HG02588 (cell line): ENCODE data around the gene UQCC3.
"Not testable (repeated sequence)": the region's sequence is repeated elsewhere in the genome, so short reads cannot be mapped to it uniquely, and the experiment has no call there.

Source experiments
- ATAC-seq: cut with Tn5 transposase; IDR thresholded peaks from one replicate; pipeline ENCODE4 v1.9.1; 2021; ENCODE audit warnings: mild to moderate bottlenecking, moderate library complexity; ENCODE audit not compliant: unreplicated experiment

UQCC3 gene

DNA sequence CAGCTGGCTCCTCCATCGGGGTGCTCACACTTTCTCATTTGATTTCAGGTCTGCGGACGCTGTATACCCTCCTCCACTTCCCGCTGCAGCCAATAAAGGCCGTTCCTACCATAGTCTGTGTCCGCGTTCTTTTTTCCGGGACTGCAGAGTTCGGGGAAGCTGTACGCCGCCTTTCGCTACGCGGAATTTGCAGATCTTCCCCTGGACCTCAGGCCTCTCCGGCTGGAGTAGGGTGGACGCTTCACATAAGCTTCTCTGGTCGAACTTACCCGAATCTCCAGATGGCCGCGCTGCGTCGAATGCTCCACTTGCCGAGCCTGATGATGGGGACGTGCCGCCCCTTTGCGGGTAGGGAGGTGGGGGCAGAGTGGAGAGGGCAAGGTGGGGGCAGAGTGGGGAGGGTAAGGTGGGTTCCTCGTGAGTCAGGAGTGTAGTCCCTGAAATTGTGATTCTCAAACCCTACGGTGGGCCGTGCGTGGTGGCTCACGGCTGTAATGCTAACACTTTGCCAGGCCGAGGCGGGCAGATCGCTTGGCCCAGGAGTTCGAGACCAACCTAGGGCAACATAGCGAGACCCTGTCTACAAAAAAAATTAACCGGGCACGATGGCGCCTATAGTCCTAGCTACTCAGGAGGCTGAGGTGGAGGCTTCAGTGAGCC, 5.7 kb upstream of the UQCC3 start:
- ATAC-seq = peak; percentile 18

DNA sequence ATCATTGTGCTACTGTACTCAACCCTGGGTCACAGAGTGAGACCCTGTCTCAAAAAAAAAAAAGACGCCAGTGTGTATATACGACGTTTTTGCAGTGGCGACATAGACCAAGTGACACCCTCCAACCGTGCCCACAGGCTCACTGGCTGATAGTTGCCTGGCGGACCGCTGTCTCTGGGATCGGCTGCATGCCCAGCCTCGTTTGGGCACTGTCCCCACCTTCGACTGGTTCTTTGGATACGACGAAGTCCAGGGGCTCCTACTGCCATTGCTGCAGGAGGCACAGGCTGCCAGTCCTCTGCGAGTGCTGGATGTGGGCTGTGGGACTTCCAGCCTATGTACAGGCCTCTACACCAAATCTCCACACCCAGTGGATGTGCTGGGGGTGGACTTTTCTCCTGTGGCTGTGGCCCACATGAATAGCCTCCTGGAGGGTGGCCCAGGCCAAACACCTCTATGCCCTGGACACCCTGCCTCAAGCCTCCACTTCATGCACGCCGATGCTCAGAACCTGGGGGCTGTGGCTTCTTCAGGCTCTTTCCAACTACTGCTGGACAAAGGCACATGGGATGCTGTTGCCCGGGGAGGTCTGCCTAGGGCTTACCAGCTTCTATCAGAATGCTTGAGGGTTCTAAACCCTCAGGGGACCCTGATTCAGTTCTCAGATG, 5.1 kb upstream of the UQCC3 start:
- no peak for ATAC-seq

- no peak for ATAC-seq
Measured at GRCh38 chr11:62667460-62667859, 4.0 kb upstream of the UQCC3 start.

GRCh38 chr11:62669420-62670161, 1.9 kb upstream of the UQCC3 start:
- no peak for ATAC-seq

DNA sequence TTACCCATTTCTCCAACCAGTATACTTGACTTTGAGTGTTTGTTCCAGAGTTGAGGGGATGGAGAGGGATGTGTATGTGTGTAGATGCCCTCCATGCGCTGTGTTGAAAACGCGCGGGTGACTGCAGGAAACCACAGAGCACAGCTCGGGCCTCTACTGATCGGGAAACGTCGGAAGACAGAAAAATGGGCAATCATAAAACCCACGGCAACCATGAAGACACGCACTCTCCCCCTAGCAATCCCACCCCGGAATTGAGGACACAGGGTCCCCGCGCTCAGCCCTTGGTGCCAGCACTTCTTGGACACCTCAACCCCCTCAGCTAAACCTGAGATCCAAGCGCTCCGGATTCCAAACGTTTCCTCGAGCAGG, 251 bp upstream of the UQCC3 start:
- peak; percentile 20 for ATAC-seq

DNA sequence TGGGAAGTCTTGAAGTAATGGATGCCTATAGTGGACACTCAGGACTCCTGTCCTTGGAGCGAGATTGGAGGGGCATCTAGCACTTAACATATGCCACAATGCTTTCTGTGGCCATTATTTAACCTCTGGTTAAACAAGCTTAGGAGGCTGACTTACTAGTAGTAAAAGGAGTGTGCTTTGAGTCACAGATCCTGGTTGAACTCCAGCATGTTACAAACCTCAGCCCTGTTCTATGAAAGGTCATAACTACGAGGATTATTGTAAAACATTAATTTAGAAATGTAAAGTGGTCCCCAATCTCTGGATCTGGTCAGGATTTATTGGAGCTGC, 1.7 kb downstream of the UQCC3 start:
- ATAC-seq = no peak

GRCh38 chr11:62675415-62675814, 3.9 kb downstream of the UQCC3 start:
- ATAC-seq = not testable (repeated sequence)

GRCh38 chr11:62676698-62677097, 5.2 kb downstream of the UQCC3 start:
- no peak for ATAC-seq

DNA sequence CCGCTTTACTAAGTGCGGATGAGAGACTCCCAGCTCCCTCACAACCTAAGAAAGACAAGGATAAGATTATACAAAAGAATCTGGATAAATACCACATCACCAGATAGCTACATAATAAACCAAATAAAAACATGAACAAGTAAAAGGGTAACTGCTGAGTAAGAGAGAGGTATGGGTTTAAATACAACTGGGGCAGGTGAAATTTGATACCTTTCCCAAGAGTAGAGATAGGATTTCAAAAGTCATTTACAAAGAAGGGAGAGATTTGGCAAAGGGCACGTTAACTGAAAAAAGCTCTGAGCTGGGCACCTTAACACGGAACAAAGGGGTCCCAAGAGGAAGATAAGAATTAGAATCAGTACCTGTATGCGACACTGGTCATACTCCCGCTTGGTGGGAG, 5.7 kb downstream of the UQCC3 start:
- no peak for ATAC-seq

DNA sequence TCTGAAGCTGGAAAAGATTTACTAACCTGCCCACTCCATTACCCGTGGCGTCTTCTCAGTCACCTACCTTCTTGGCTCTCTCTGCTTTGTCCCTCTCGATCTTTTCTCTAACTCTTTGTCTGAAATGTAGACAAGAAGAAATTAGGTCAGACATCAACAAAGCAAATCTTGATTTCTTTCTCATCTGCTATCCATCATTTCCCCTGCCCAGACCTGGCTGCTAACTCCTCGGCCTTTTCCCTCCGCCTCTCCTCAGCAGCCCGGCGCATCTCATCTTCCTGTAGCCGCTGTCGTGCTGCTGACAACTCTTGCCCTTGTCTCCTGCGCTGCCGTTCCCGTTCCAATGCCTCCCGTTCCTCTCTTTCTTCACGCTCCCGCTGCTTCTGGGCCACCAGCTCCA, 6.2 kb downstream of the UQCC3 start:
- no peak for ATAC-seq

GRCh38 chr11:62678433-62678769, 6.9 kb downstream of the UQCC3 start:
- no peak for ATAC-seq

GRCh38 chr11:62678770-62679696, 7.6 kb downstream of the UQCC3 start, which contains the start of gene UBXN1:
TSS of gene UBXN1 (minus strand) at chr11:62679073. CDS start at chr11:62678923, 150 bp downstream.
- ATAC-seq = peak; percentile 68

GRCh38 chr11:62680825-62681240, 9.4 kb downstream of the UQCC3 start:
- ATAC-seq = no peak

- ATAC-seq = no peak
Measured at GRCh38 chr11:62682518-62682917, 11.0 kb downstream of the UQCC3 start.

GRCh38 chr11:62687508-62688396, 16.3 kb downstream of the UQCC3 start:
- no peak for ATAC-seq

- no peak for ATAC-seq
Measured at GRCh38 chr11:62688491-62688890, 17.0 kb downstream of the UQCC3 start.

- ATAC-seq = no peak
Measured at GRCh38 chr11:62689421-62690183, 18.1 kb downstream of the UQCC3 start, which contains the start of gene LRRN4CL. TSS of gene LRRN4CL (minus strand) at chr11:62689530. CDS start at chr11:62688508, 1,022 bp downstream.

- ATAC-seq = not testable (repeated sequence)
Measured at GRCh38 chr11:62693624-62694023, 22.2 kb downstream of the UQCC3 start.

DNA sequence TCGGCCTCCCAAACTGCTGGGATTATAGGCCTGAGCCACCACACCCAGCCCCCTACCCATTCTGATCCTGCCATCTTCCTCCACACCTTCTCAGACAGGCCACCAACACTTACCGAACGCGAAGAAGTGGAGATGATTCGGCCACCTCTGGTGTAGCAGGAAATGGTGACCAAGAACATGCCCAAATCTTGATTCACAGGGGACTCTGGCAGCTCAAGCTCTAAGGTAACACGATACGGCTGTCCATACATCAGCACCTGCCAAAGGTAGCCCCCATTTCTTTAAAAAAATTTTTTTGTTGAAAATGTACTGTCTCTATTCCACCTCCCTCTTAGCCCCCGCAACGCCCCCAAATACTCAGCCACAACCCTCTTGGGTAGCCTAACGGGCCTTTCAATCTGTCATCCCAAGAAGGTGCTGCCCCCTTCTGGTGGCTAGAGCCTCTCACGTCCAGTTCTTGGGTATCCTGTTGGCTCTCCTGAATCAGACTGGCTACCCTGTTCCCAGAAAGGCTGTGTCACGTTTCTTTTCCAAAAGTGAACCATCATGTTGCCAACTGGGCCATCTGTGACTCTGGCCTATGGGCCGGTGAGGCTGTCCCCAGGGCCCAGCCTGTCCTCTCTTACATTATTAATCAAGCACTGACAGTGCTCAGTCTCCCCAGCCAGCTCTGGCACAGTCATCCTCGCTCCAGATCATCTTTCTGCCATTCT, 23.1 kb downstream of the UQCC3 start:
- no peak for ATAC-seq
